SK-N-SH (cell line): Measurements from ENCODE around the gene STK11IP. TPM values are rescaled to one million over a fixed set of nuclear protein-coding genes. Genes with fewer than 3 reads are reported as not detected.

Source experiments
- CTCF ChIA-PET: fragments of 300-600, 350-600 bp; formaldehyde crosslinking; extraction: SDS; loops from one replicate; lab custom pipeline; 2021; lab: Yijun Ruan, JAX
- POLR2A ChIA-PET: fragments of 350-600 bp; sonication (Branson Sonifier 250); formaldehyde crosslinking; extraction: SDS; loops from one replicate; lab custom pipeline; 2020; ENCODE audit warnings: antibody characterized with exemption, inconsistent platforms; lab: Yijun Ruan, JAX
- DNase-seq: peaks from one replicate; pipeline ENCODE4 v3.0.0; 2012
- H2AFZ ChIP-seq: fragments of 200-600 bp; sonication (generic); 2 replicates; pipeline ENCODE4 v1.8.1; 2016; ENCODE audit warnings: antibody characterized with exemption, mild to moderate bottlenecking, low read depth
- H3F3A ChIP-seq: fragments of 200-600 bp; sonication (generic); replicated peaks from 2 replicates; pipeline ENCODE3; 2016; ENCODE audit warnings: antibody characterized with exemption, mild to moderate bottlenecking; ENCODE audit not compliant: insufficient read depth
- H3K27ac ChIP-seq, 2 experiments: fragments of 200-500 bp in 1 of 2; fragments of 200-600 bp in 1 of 2; sonication (Bioruptor generic) in 1 of 2; sonication (generic), shearing (Covaris generic) in 1 of 2; 2 replicates each; pipeline versions ENCODE4 v1.5.1 to v1.6.1; 2014 to 2016; ENCODE audit warnings: low read depth in 2 of 2, inconsistent platforms in 1 of 2, low read length in 1 of 2, mild to moderate bottlenecking in 1 of 2, mixed read lengths in 1 of 2
- H3K27me3 ChIP-seq: fragments of 200-600 bp; sonication (generic), shearing (Covaris generic); 2 replicates; pipeline ENCODE4 v1.6.1; 2016; ENCODE audit warnings: mixed run types; ENCODE audit not compliant: insufficient read depth
- H3K36me3 ChIP-seq, 2 experiments: fragments of 200-500 bp in 1 of 2; fragments of 200-600 bp in 1 of 2; sonication (Bioruptor generic) in 1 of 2; sonication (generic) in 1 of 2; replicated peaks in 1 of 2; 2 replicates each; pipeline versions ENCODE3 to v1.5.1; 2014 to 2016; ENCODE audit warnings: low read length in 1 of 2, mild to moderate bottlenecking in 1 of 2; ENCODE audit not compliant: insufficient read depth in 2 of 2, control insufficient read depth in 1 of 2
- H3K4me1 ChIP-seq, 2 experiments: fragments of 200-500 bp in 1 of 2; fragments of 200-600 bp in 1 of 2; sonication (Bioruptor generic) in 1 of 2; sonication (generic), shearing (Covaris generic) in 1 of 2; 2 replicates each; pipeline versions ENCODE4 v1.5.1 to v1.6.1; 2014 to 2016; ENCODE audit warnings: low read depth in 1 of 2, low read length in 1 of 2, mixed run types in 1 of 2; ENCODE audit not compliant: insufficient read depth in 2 of 2, control insufficient read depth in 1 of 2
- H3K4me2 ChIP-seq: fragments of 200-600 bp; sonication (generic), shearing (Covaris generic); 2 replicates; pipeline ENCODE4 v1.6.1; 2017; ENCODE audit warnings: mixed run types
- H3K4me3 ChIP-seq, 2 experiments: fragments of 200-500 bp in 1 of 2; fragments of 200-600 bp in 1 of 2; sonication (Bioruptor generic) in 1 of 2; sonication (generic), shearing (Covaris generic) in 1 of 2; 2 replicates each; pipeline versions ENCODE4 v1.5.1 to v1.8.1; 2014 to 2016; ENCODE audit warnings: low read depth in 2 of 2, inconsistent platforms in 1 of 2, low read length in 1 of 2, mild to moderate bottlenecking in 1 of 2, mixed read lengths in 1 of 2, moderate library complexity in 1 of 2
- H3K79me2 ChIP-seq: fragments of 200-600 bp; sonication (generic); 2 replicates; pipeline ENCODE4 v1.8.1; 2017; ENCODE audit warnings: mild to moderate bottlenecking; ENCODE audit not compliant: insufficient read depth
- H3K9ac ChIP-seq: fragments of 200-600 bp; sonication (generic); 2 replicates; pipeline ENCODE4 v1.6.1; 2017; ENCODE audit warnings: mixed run types
- H3K9me2 ChIP-seq: fragments of 200-600 bp; sonication (generic); 2 replicates; pipeline ENCODE4 v1.6.1; 2017; ENCODE audit warnings: mixed run types
- H3K9me3 ChIP-seq: fragments of 200-600 bp; sonication (generic); 2 replicates; pipeline ENCODE4 v1.6.1; 2017; ENCODE audit warnings: mixed run types, mild to moderate bottlenecking, moderate library complexity
- H4K20me1 ChIP-seq: fragments of 200-600 bp; sonication (generic); 2 replicates; pipeline ENCODE4 v1.6.1; 2017; ENCODE audit warnings: mild to moderate bottlenecking, mixed run types; ENCODE audit not compliant: insufficient read depth
- CHD2 ChIP-seq: fragments of 150-350 bp; IDR thresholded peaks from 2 replicates; pipeline ENCODE4 v1.6.1; 2018; ENCODE audit warnings: low read length; ENCODE audit not compliant: partially characterized antibody
- ELF1 ChIP-seq: IDR thresholded peaks from 2 replicates; pipeline ENCODE4 v1.4.0; 2012
- EP300 ChIP-seq, 2 experiments: IDR thresholded peaks; 2 replicates each; pipeline versions ENCODE4 v1.4.0 to v1.6.1; 2012; ENCODE audit warnings: borderline replicate concordance in 1 of 2, low read depth in 1 of 2, low read length in 1 of 2
- FOXJ3 ChIP-seq: sonication (generic); formaldehyde crosslinking; IDR thresholded peaks from 2 replicates; pipeline ENCODE4 v1.5.1; 2020; ENCODE audit warnings: mild to moderate bottlenecking, missing genetic modification reagents
- FOXM1 ChIP-seq: IDR thresholded peaks from 2 replicates; pipeline ENCODE4 v1.4.0; 2012; ENCODE audit warnings: low read depth, mild to moderate bottlenecking
- GABPA ChIP-seq: IDR thresholded peaks from 2 replicates; pipeline ENCODE4 v1.4.0; 2012; ENCODE audit warnings: low read depth, mild to moderate bottlenecking
- IRF3 ChIP-seq: fragments of 150-350 bp; IDR thresholded peaks from 2 replicates; pipeline ENCODE4 v1.6.1; 2016; ENCODE audit warnings: mild to moderate bottlenecking, low read depth, low read length
- JUND ChIP-seq: IDR thresholded peaks from 2 replicates; pipeline ENCODE4 v1.4.0; 2012
- MAX ChIP-seq: IDR thresholded peaks from 2 replicates; pipeline ENCODE4 v1.4.0; 2012; ENCODE audit warnings: low read depth
- MXI1 ChIP-seq: IDR thresholded peaks from 2 replicates; pipeline ENCODE4 v1.6.1; 2012; ENCODE audit warnings: mild to moderate bottlenecking, low read depth, low read length, improper control_type of control experiment
- PBX3 ChIP-seq: IDR thresholded peaks from 2 replicates; pipeline ENCODE4; 2012
- POLR2AphosphoS5 ChIP-seq: IDR thresholded peaks from 2 replicates; pipeline ENCODE4 v1.6.1; 2012; ENCODE audit warnings: low read depth, low read length
- RAD21 ChIP-seq: IDR thresholded peaks from 2 replicates; pipeline ENCODE4 v1.6.1; 2012; ENCODE audit warnings: mild to moderate bottlenecking, low read length
- RCOR1 ChIP-seq: fragments of 150-350 bp; IDR thresholded peaks from 2 replicates; pipeline ENCODE4 v1.6.1; 2017; ENCODE audit warnings: antibody characterized with exemption, low read length
- REST ChIP-seq: IDR thresholded peaks from 2 replicates; pipeline ENCODE4 v1.6.1; 2012; ENCODE audit warnings: mild to moderate bottlenecking, low read depth, low read length, moderate library complexity
- RFX5 ChIP-seq: IDR thresholded peaks from 2 replicates; pipeline ENCODE4 v1.6.1; 2012; ENCODE audit warnings: mild to moderate bottlenecking, improper control_type of control experiment, low read length
- TAF1 ChIP-seq: IDR thresholded peaks from 2 replicates; pipeline ENCODE4 v1.6.1; 2012; ENCODE audit warnings: low read depth, mild to moderate bottlenecking, low read length, moderate library complexity, borderline replicate concordance
- TCF12 ChIP-seq: IDR thresholded peaks from 2 replicates; pipeline ENCODE4 v1.4.0; 2012
- TEAD4 ChIP-seq: IDR thresholded peaks from 2 replicates; pipeline ENCODE4 v1.4.0; 2012; ENCODE audit warnings: mild to moderate bottlenecking, borderline replicate concordance; ENCODE audit not compliant: insufficient read depth
- USF2 ChIP-seq: fragments of 150-350 bp; IDR thresholded peaks from 2 replicates; pipeline ENCODE4 v1.6.1; 2017; ENCODE audit warnings: antibody characterized with exemption, low read length, low read depth, borderline replicate concordance
- YY1 ChIP-seq: IDR thresholded peaks from 2 replicates; pipeline ENCODE4 v1.4.0; 2012; ENCODE audit warnings: low read depth, mild to moderate bottlenecking
- WGBS: methylation state at CpG from one replicate; pipeline ENCODE4 v1.1.6; 2017; ENCODE audit warnings: low lambda C conversion rate; 5-methylcytosine and 5-hydroxymethylcytosine counted together
- polyA plus RNA-seq, 3 experiments: library from polyadenylated mRNA; depleted of rRNA; stranded (reverse); fragments of >200 nt; gene quantifications; 2 replicates each; pipeline ENCODE4 v1.2.3, GENCODE V29; 2012

STK11IP gene
- polyA plus RNA-seq, 1 of the 3 experiments (the other 2 are of a cell fraction): 22.9 TPM

GRCh38 chr2:219581346-219581745 is 16.3 kb upstream of the STK11IP start:
- POLR2A ChIA-PET: no interaction called here
- no peak for DNase-seq

GRCh38 chr2:219591091-219591490 is 6.6 kb upstream of the STK11IP start:
- Histone ChIP-seq H3K4me1 (no peaks in the 10 kb centered on the region), H3K9me2 (no peaks in the 10 kb centered on the region)
- CTCF ChIA-PET: interaction anchor here (0.6 to 3.2 kb wide), 3 partner anchors 31 to 52 kb away, joined by 3 to 15 read pairs (median 7); no protein-coding TSS in a partner anchor
- no peak for TF ChIP-seq YY1
- TF ChIP-seq EP300 (IDR thresholded peaks at IDR 0.05; ENCODE audit: borderline replicate concordance in 1 of 2, low read depth in 1 of 2, low read length in 1 of 2): no peak
- no peak for TF ChIP-seq MXI1
- TF ChIP-seq FOXM1: no peak
- TF ChIP-seq POLR2AphosphoS5: no peak
- TF ChIP-seq TEAD4: no peak
- TF ChIP-seq TCF12: no peak
- no peak for TF ChIP-seq TAF1
- TF ChIP-seq MAX: no peak
- no peak for TF ChIP-seq CHD2
- no peak for TF ChIP-seq USF2
- TF ChIP-seq RCOR1: no peak
- TF ChIP-seq RAD21: no peak
- TF ChIP-seq JUND: no peak
- no peak for TF ChIP-seq ELF1
- TF ChIP-seq REST: no peak
- TF ChIP-seq RFX5: no peak
- no peak for TF ChIP-seq FOXJ3 (CRISPR knock-in tag)
- no peak for TF ChIP-seq IRF3

More at GRCh38 chr2:219581346-219581745, 16.3 kb upstream of the STK11IP start:
- Histone ChIP-seq H4K20me1 (no peaks in the 10 kb centered on the region), H3K4me3 (no peak overlapping the region), H3K27ac (no peak overlapping the region), H3F3A (no peaks in the 10 kb centered on the region), H3K9me3 (no peaks in the 10 kb centered on the region), H3K79me2 (no peaks in the 10 kb centered on the region), H3K4me2 (no peak overlapping the region), H3K9ac (no peak overlapping the region), H3K36me3 (no peaks in the 10 kb centered on the region), H3K9me2 (no peaks in the 10 kb centered on the region), H3K27me3 (peaks cover 7% of the 10 kb centered on the region; the same call in 1 of the 2 replicates), H3K4me1 (no peaks in the 10 kb centered on the region), H2AFZ (no peak overlapping the region)
- 80% methylated on average over 1 of the region's 2 CpGs for WGBS
- CTCF ChIA-PET: no interaction called here
- TF ChIP-seq PBX3 (no peak), GABPA (no peak), RFX5 (no peak)

More at GRCh38 chr2:219591091-219591490, 6.6 kb upstream of the STK11IP start:
- POLR2A ChIA-PET: no interaction called here
- H3K9me3 ChIP-seq: no peaks in the 10 kb centered on the region
- H3K79me2 ChIP-seq: no peaks in the 10 kb centered on the region
- H3K27ac ChIP-seq: no peak overlapping the region
- H2AFZ ChIP-seq: no peak overlapping the region
- DNase-seq: no peak
- no peak overlapping the region for H3K4me3 ChIP-seq
- H3F3A ChIP-seq: no peaks in the 10 kb centered on the region
- H3K27me3 ChIP-seq: no peaks in the 10 kb centered on the region; the same call in 1 of the 2 replicates
- 38% methylated on average over 4 of the region's 4 CpGs for WGBS
- no peak overlapping the region for H3K4me2 ChIP-seq
- H3K36me3 ChIP-seq: no peaks in the 10 kb centered on the region
- no peak overlapping the region for H3K9ac ChIP-seq
- H4K20me1 ChIP-seq: no peaks in the 10 kb centered on the region
